HFFc6 (cell line): ENCODE results near the gene BGN. TPM values are rescaled to one million over a fixed set of nuclear protein-coding genes. Genes with fewer than 3 reads are reported as not detected.

Source experiments
- DNase-seq: peaks from one replicate; pipeline ENCODE4 v3.0.0-alpha.2; 2018
- H3K27ac Mint-ChIP-seq: 2 replicates; pipeline ENCODE4 v1.8.0; 2020; ENCODE audit warnings: mild to moderate bottlenecking, mixed read lengths
- H3K27me3 Mint-ChIP-seq: 2 replicates; pipeline ENCODE4 v1.8.0; 2021; ENCODE audit warnings: mild to moderate bottlenecking, moderate library complexity, mixed read lengths; ENCODE audit not compliant: insufficient read depth
- H3K36me3 Mint-ChIP-seq: 2 replicates; pipeline ENCODE4 v1.8.0; 2021; ENCODE audit warnings: low read depth, mixed read lengths
- H3K4me1 Mint-ChIP-seq: 2 replicates; pipeline ENCODE4 v1.8.0; 2020; ENCODE audit warnings: low read depth, mixed read lengths
- H3K4me3 Mint-ChIP-seq: 2 replicates; pipeline ENCODE4 v1.8.0; 2020; ENCODE audit warnings: mild to moderate bottlenecking, moderate library complexity, mixed read lengths
- H3K9me3 Mint-ChIP-seq: 2 replicates; pipeline ENCODE4 v1.8.0; 2020; ENCODE audit warnings: mild to moderate bottlenecking, mixed read lengths
- total RNA-seq, 6 experiments: library from RNA; stranded (reverse); fragmentation: NEBNext Ultra II Directional; extraction: Animal tissue kit (Norgen Biotek cat#: 25700); gene quantifications; 2 replicates in 1 of 6; 3 replicates in 5 of 6; pipeline ENCODE4 v1.2.3, GENCODE V29; 2021
- TF ChIP-seq, protein P1 (sequence below): fragments of 200-600 bp; sonication (generic); IDR thresholded peaks from 2 replicates; pipeline ENCODE4 v1.5.0; 2021; ENCODE audit warnings: antibody characterized with exemption, mild to moderate bottlenecking

The BGN gene
- total RNA-seq, 6 experiments from 2014 or later = 324 to 382 (median 367) TPM

DNA sequence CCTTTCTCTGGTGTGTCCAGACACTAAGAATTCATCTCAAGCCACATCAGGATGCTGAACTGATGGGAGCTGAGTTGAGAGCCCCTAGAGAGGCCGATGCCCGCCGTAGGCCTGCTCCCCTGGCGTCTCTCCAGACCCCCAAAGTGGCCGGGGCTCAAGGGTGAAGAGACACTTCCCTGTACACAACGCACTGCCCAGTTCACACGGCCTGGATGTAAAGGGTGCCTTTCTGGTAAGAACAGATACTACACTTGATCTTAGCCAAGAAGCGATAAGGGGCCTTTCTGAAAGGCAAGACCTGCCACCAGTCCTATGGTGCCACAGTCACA lies 43.9 kb upstream of the BGN start:
- Mint-ChIP-seq H3K27ac (no peak overlapping the region), H3K27me3 (no peaks in the 10 kb centered on the region; the same call in 1 of the 2 replicates), H3K4me1 (peaks cover 12% of the 10 kb centered on the region), H3K36me3 (no peaks in the 10 kb centered on the region), H3K4me3 (no peak overlapping the region), H3K9me3 (no peaks in the 10 kb centered on the region)
- DNase-seq = no peak
- TF ChIP-seq, protein P1, sequence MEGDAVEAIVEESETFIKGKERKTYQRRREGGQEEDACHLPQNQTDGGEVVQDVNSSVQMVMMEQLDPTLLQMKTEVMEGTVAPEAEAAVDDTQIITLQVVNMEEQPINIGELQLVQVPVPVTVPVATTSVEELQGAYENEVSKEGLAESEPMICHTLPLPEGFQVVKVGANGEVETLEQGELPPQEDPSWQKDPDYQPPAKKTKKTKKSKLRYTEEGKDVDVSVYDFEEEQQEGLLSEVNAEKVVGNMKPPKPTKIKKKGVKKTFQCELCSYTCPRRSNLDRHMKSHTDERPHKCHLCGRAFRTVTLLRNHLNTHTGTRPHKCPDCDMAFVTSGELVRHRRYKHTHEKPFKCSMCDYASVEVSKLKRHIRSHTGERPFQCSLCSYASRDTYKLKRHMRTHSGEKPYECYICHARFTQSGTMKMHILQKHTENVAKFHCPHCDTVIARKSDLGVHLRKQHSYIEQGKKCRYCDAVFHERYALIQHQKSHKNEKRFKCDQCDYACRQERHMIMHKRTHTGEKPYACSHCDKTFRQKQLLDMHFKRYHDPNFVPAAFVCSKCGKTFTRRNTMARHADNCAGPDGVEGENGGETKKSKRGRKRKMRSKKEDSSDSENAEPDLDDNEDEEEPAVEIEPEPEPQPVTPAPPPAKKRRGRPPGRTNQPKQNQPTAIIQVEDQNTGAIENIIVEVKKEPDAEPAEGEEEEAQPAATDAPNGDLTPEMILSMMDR = no peak

DNA sequence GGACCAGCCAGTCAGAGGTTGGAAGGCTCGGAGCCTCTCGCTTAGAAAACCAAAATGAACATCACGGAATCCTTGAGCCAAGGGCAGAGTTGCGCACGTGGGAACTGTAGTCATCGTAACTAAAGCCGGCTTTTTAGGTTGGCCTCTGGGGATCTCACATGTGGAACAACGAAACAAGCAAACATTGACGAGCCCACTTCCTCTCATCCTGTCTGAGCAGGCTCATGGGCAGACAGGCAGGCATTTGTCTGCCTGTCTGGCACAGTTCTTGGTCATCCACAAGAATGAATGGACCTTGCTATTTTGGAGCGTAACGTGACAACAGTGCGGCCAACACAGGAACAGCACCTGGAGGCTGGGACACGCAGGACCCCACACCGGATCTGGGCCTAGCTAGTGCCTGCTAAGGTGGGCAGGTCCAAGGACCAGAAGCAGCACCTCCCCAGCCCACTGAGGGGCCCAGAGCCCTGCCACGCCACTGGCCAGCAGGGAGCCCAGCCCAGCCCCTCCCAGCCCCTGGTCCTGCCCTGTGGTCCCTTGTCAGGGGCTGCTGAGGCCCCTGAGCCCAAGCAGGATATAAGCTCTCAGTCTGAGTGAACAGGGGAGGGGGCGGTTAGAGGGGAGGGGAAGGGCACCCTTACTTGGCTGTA lies 39.8 kb upstream of the BGN start:
- Mint-ChIP-seq H3K4me3 (no peak overlapping the region), H3K9me3 (no peaks in the 10 kb centered on the region), H3K36me3 (peaks cover 1% of the 10 kb centered on the region; the same call in 1 of the 2 replicates), H3K4me1 (peaks cover 9% of the 10 kb centered on the region), H3K27me3 (no peaks in the 10 kb centered on the region; the same call in 1 of the 2 replicates), H3K27ac (no peak overlapping the region)
- TF ChIP-seq, protein P1 = no peak
- DNase-seq = no peak

DNA sequence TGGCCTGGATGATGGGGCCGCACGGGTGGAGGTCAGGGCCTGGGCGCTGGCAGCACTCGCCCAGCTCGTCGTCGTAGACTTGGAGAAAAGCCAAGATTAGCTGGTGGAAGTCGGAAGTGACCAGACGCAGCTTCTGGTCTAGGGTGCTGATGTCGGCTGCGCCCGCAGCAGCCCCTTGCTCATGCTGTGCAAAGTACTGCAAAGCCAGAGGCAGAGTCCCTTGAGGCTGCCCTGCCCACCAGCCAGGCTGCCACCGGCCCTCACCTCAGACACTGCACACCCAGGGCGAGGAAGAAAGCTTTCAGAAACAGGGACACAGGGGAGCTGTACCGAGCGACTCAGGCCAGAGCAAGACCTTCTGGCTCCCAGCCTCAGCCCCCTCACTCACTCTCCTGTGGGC lies 39.2 kb upstream of the BGN start:
- no peaks in the 10 kb centered on the region for H3K9me3 Mint-ChIP-seq
- peaks cover 14% of the 10 kb centered on the region for H3K4me1 Mint-ChIP-seq
- no peak overlapping the region for H3K27ac Mint-ChIP-seq

DNA sequence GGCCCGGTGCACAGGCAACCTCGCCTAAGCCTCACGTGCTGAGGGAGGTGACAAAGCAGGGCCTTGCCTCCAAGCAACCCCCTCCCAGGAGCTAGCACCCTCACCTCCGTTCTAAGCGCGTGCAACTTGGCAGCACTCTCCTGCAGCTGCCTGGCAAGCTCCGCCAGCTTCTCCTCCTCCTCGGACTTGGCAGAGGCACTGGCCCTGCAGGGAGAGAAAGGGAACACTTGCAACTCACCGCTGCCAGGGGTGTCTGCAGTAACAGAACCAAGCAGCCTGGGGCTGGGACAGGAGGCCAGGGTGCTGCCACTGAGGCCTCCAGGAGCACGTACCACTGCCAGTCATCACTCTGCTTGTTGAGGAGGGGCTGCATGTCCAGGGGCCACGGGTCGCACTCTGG lies 38.6 kb upstream of the BGN start:
- DNase-seq = no peak
- no peaks in the 10 kb centered on the region for H3K27me3 Mint-ChIP-seq

More for the DNA sequence above, 39.2 kb upstream of the BGN start:
- Mint-ChIP-seq H3K27me3 (no peaks in the 10 kb centered on the region), H3K4me3 (no peak overlapping the region), H3K36me3 (peaks cover 4% of the 10 kb centered on the region; the same call in 1 of the 2 replicates)
- TF ChIP-seq, protein P1 = no peak
- no peak for DNase-seq

DNA sequence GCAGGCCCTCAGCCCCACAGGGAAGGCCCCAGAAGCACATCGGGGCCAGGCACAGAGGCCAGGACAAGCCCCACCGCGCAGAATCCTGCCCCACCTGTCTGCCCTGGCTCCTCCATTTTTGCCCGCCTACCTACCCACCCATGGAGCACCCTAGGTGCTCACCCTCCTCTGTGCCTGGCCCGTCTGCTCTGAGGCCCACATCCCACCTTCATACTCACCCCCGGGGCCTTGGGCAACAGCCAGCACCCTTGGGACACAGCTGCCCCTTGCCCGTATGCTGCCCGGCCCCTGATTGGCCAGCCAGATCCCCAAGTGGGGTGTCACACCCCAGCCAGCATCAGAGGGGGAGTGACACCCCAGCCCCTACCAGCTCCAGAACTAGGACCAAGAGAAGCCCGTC lies 38.1 kb upstream of the BGN start:
- Mint-ChIP-seq H3K9me3 (no peaks in the 10 kb centered on the region), H3K27me3 (peaks cover 1% of the 10 kb centered on the region; the same call in 1 of the 2 replicates), H3K4me1 (peaks cover 18% of the 10 kb centered on the region), H3K36me3 (peaks cover 7% of the 10 kb centered on the region), H3K27ac (no peak overlapping the region), H3K4me3 (no peak overlapping the region)
- DNase-seq = no peak
- TF ChIP-seq, protein P1 = no peak

More for the DNA sequence above, 38.6 kb upstream of the BGN start:
- Mint-ChIP-seq H3K36me3 (peaks cover 4% of the 10 kb centered on the region; the same call in 1 of the 2 replicates), H3K27ac (no peak overlapping the region), H3K4me3 (no peak overlapping the region), H3K4me1 (peaks cover 18% of the 10 kb centered on the region), H3K9me3 (no peaks in the 10 kb centered on the region)
- TF ChIP-seq, protein P1 = no peak
